Neural cell (in vitro differentiated cells): ENCODE measurements around the gene CLCNKA. TPM values are rescaled to one million over a fixed set of nuclear protein-coding genes. Genes with fewer than 3 reads are reported as not detected.

Experiments
- H2AFZ ChIP-seq: fragments of 200-600, 300-800 bp; sonication (generic), shearing (Covaris generic); 2 replicates; pipeline ENCODE4 v1.6.0; 2014; ENCODE audit warnings: low read depth, mild to moderate bottlenecking, antibody characterized with exemption, low read length, moderate library complexity
- H3F3A ChIP-seq: fragments of 200-600 bp; shearing (Covaris generic); 2 replicates; pipeline ENCODE4 v1.6.1; 2016; ENCODE audit warnings: mild to moderate bottlenecking, moderate library complexity, mixed read lengths, antibody characterized with exemption, low read length; ENCODE audit not compliant: insufficient read depth, poor library complexity, severe bottlenecking
- H3K27ac ChIP-seq: fragments of 200-600, 300-800 bp; sonication (generic), shearing (Covaris generic); 2 replicates; pipeline ENCODE4 v1.5.1; 2014; ENCODE audit warnings: mild to moderate bottlenecking, low read length, moderate library complexity
- H3K27me3 ChIP-seq: fragments of 300-800, 200-600 bp; sonication (generic), shearing (Covaris generic); 2 replicates; pipeline ENCODE4 v1.6.0; 2014; ENCODE audit warnings: mild to moderate bottlenecking, low read depth, low read length, moderate library complexity; ENCODE audit not compliant: insufficient read depth
- H3K36me3 ChIP-seq: fragments of 300-800, 200-600 bp; sonication (generic), shearing (Covaris generic); 2 replicates; pipeline ENCODE4 v1.5.1; 2014; ENCODE audit warnings: mild to moderate bottlenecking, antibody characterized with exemption, low read length, moderate library complexity; ENCODE audit not compliant: insufficient read depth
- H3K4me2 ChIP-seq: fragments of 300-800, 200-600 bp; sonication (generic), shearing (Covaris generic); 2 replicates; pipeline ENCODE4 v1.6.0; 2014; ENCODE audit warnings: mild to moderate bottlenecking, low read length
- H3K4me3 ChIP-seq: fragments of 300-800, 200-600 bp; sonication (generic), shearing (Covaris generic); 2 replicates; pipeline ENCODE4 v1.5.1; 2014; ENCODE audit warnings: mild to moderate bottlenecking, low read length, moderate library complexity
- H3K79me2 ChIP-seq: fragments of 200-600 bp; shearing (Covaris generic); replicated peaks from 2 replicates; pipeline ENCODE4 v1.6.0; 2014; ENCODE audit warnings: mild to moderate bottlenecking, low read length, moderate library complexity; ENCODE audit not compliant: insufficient read depth
- H3K9ac ChIP-seq: fragments of 300-800, 200-600 bp; sonication (generic), shearing (Covaris generic); 2 replicates; pipeline ENCODE4 v1.6.1; 2016; ENCODE audit warnings: mild to moderate bottlenecking, low read length, mixed read lengths
- H3K9me2 ChIP-seq: fragments of 200-600 bp; shearing (Covaris generic); 2 replicates; pipeline ENCODE4 v1.6.1; 2016; ENCODE audit warnings: mild to moderate bottlenecking, low read length, mixed read lengths; ENCODE audit not compliant: insufficient read depth
- H3K9me3 ChIP-seq: fragments of 200-600, 300-800 bp; sonication (generic), shearing (Covaris generic); 2 replicates; pipeline ENCODE4 v1.6.1; 2016; ENCODE audit warnings: mild to moderate bottlenecking, mixed run types, low read length, moderate library complexity, mixed read lengths
- H4K20me1 ChIP-seq: fragments of 200-600 bp; shearing (Covaris generic); 2 replicates; pipeline ENCODE4 v1.6.1; 2016; ENCODE audit warnings: mild to moderate bottlenecking, mixed run types; ENCODE audit not compliant: insufficient read depth
- CTCF ChIP-seq: fragments of 450-650 bp; IDR thresholded peaks from 2 replicates; pipeline ENCODE4 v1.5.1; 2014; ENCODE audit warnings: antibody characterized with exemption, mild to moderate bottlenecking, moderate library complexity; ENCODE audit not compliant: poor library complexity, severe bottlenecking
- EP300 ChIP-seq: fragments of 450-650 bp; conservative IDR thresholded peaks from 2 replicates; pipeline ENCODE4 v1.6.1; 2014; ENCODE audit warnings: antibody characterized with exemption, mild to moderate bottlenecking, moderate library complexity; ENCODE audit not compliant: poor library complexity, severe bottlenecking
- EZH2 ChIP-seq: fragments of 200-600, 300-800 bp; shearing (Covaris generic), sonication (generic); IDR thresholded peaks from 2 replicates; pipeline ENCODE4 v1.6.1; 2014; ENCODE audit warnings: antibody characterized with exemption, low read length, borderline replicate concordance, mild to moderate bottlenecking; ENCODE audit not compliant: insufficient read depth, poor library complexity, severe bottlenecking
- MXI1 ChIP-seq: fragments of 450-650 bp; conservative IDR thresholded peaks from 2 replicates; pipeline ENCODE4 v1.6.1; 2014; ENCODE audit warnings: antibody characterized with exemption, mild to moderate bottlenecking; ENCODE audit not compliant: poor library complexity, severe bottlenecking
- POLR2AphosphoS5 ChIP-seq: IDR thresholded peaks from 2 replicates; pipeline ENCODE4 v1.6.1; 2012
- RAD21 ChIP-seq: fragments of 450-650 bp; conservative IDR thresholded peaks from 2 replicates; pipeline ENCODE4 v1.6.1; 2014; ENCODE audit warnings: antibody characterized with exemption, mild to moderate bottlenecking, moderate library complexity
- REST ChIP-seq: IDR thresholded peaks from 2 replicates; pipeline ENCODE4 v1.6.1; 2012; ENCODE audit warnings: borderline replicate concordance
- SMC3 ChIP-seq: fragments of 450-650 bp; conservative IDR thresholded peaks from 2 replicates; pipeline ENCODE4 v1.6.1; 2014; ENCODE audit warnings: antibody characterized with exemption, mild to moderate bottlenecking, moderate library complexity; ENCODE audit not compliant: poor library complexity
- TAF1 ChIP-seq: IDR thresholded peaks from 2 replicates; pipeline ENCODE4 v1.6.1; 2012; ENCODE audit warnings: low read depth
- polyA plus RNA-seq: library from polyadenylated mRNA; depleted of rRNA; stranded (reverse); fragments of >200 nt; gene quantifications from 2 replicates; pipeline ENCODE4 v1.2.3, GENCODE V29; 2014

Gene CLCNKA
- polyA plus RNA-seq, 1 donor from 2014 or later: not detected

GRCh38 chr1:16066245-16066644, 44.4 kb downstream of the CLCNKA start:
- Histone ChIP-seq H2AFZ (no peak overlapping the region), H4K20me1 (no peaks in the 10 kb centered on the region), H3K36me3 (no peaks in the 10 kb centered on the region), H3K4me2 (no peak overlapping the region), H3K9me2 (no peaks in the 10 kb centered on the region), H3K27ac (no peak overlapping the region), H3K9ac (no peak overlapping the region), H3K9me3 (no peaks in the 10 kb centered on the region), H3F3A (no peaks in the 10 kb centered on the region), H3K27me3 (no peaks in the 10 kb centered on the region), H3K4me3 (no peak overlapping the region), H3K79me2 (no peaks in the 10 kb centered on the region)
- TF ChIP-seq RAD21 (no peak), REST (no peak), POLR2AphosphoS5 (no peak), EZH2 (no peak), SMC3 (no peak), TAF1 (no peak), EP300 (no peak), CTCF (no peak), MXI1 (no peak)

GRCh38 chr1:16067127-16067768, 45.4 kb downstream of the CLCNKA start:
- Histone ChIP-seq H3K9ac (no peak overlapping the region), H3K4me3 (peak overlapping the region; percentile 37), H3K27me3 (no peaks in the 10 kb centered on the region), H3F3A (no peaks in the 10 kb centered on the region), H2AFZ (no peak overlapping the region), H3K27ac (peak overlapping the region; percentile 31), H3K36me3 (no peaks in the 10 kb centered on the region), H3K4me2 (no peak overlapping the region), H4K20me1 (no peaks in the 10 kb centered on the region), H3K9me2 (no peaks in the 10 kb centered on the region), H3K9me3 (no peaks in the 10 kb centered on the region), H3K79me2 (no peaks in the 10 kb centered on the region)
- TF ChIP-seq EP300 (peak; percentile 74), MXI1 (no peak)
